Pancreas (tissue), 10 donors: ENCODE measurements around the gene FRMPD4. TPM values are rescaled to one million over a fixed set of nuclear protein-coding genes. Genes with fewer than 3 reads are reported as not detected.

Source experiments
- ATAC-seq, 4 donors: fragments of 200-7000 bp; cut with Tn5 transposase; one replicate each; pipeline versions ENCODE4 v1.8.0 to v1.9.1; 2020; ENCODE audit warnings: mild to moderate bottlenecking in 4 of 4, moderate library complexity in 4 of 4
- DNase-seq, 6 donors: peaks; one replicate each; pipeline ENCODE4 v3.0.0-alpha.2; 2020
- FAIRE-seq: peaks from 2 replicates; lab custom pipeline; 2012; peaks lifted over from hg19 to GRCh38; lab: Jason Lieb, UNC
- H3K27ac ChIP-seq, 4 donors: fragments of 200-600 bp; sonication (generic); 1 replicate in 3 of 4; 2 replicates in 1 of 4; pipeline versions ENCODE4 v1.5.0 to v1.8.0; 2020
- H3K27me3 ChIP-seq, 4 donors: fragments of 200-600 bp; one replicate each; pipeline ENCODE4 v1.8.0; 2021
- H3K36me3 ChIP-seq, 3 donors: fragments of 200-600 bp; sonication (generic) in 1 of 3; one replicate each; pipeline versions ENCODE4 v1.5.0 to v1.8.0; 2020 to 2021
- H3K4me1 ChIP-seq, 3 donors: fragments of 200-600 bp; one replicate each; pipeline ENCODE4 v1.8.0; 2021
- H3K4me3 ChIP-seq, 4 donors: fragments of 200-600 bp; sonication (generic) in 2 of 4; one replicate each; pipeline versions ENCODE4 v1.5.0 to v1.8.0; 2020 to 2021
- H3K9me3 ChIP-seq, 4 donors: fragments of 200-600 bp; one replicate each; pipeline ENCODE4 v1.8.0; 2021
- WGBS, 2 donors: extraction: QIAGEN DNeasy Blood & Tissue Kit; methylation state at CpG; one replicate each; pipeline ENCODE4 v1.1.7; 2013; 5-methylcytosine and 5-hydroxymethylcytosine counted together
- intact Hi-C, 3 donors: fragments of 100-400 bp; cut with DNase I; formaldehyde crosslinking; loops; one replicate each; pipeline versions ENCODE4 v1.11.1 to v1.14.2; 2022
- polyA plus RNA-seq, 2 donors: library from polyadenylated mRNA; stranded (reverse); fragments of 200-250 nt; gene quantifications; one replicate each; pipeline ENCODE4 v1.2.3, GENCODE V29; 2013
- total RNA-seq, 6 donors: library from RNA; stranded (reverse); fragmentation: NEBNext Ultra II Directional in 4 of 6; extraction: Animal tissue kit (Norgen Biotek cat#: 25700) in 4 of 6; gene quantifications; one replicate each; pipeline versions ENCODE4 v1.2.1 to v1.2.4, GENCODE V29; 2021 to 2023
- TF ChIP-seq, protein P1 (sequence below), 4 donors: fragments of 200-600 bp; sonication (generic) in 3 of 4; IDR thresholded peaks; one replicate each; pipeline versions ENCODE4 v1.5.0 to v1.8.0; 2021; ENCODE audit warnings: antibody characterized with exemption in 4 of 4
- donor health status: healthy with polysubstance abuse.
- donor health status: DM: no; HTN: no; CAD: no; lungs with moderate emphysema.
- donor health status: DM: no; HTN: no; CAD: no.
- donor health status: control.
- donor health status: control.
- donor health status: Bipolar disorder and iron deficiency.
- donor health status: DM: yes; HTN: yes; CAD: no.
- donor health status: DM: no; HTN: no; CAD: no.
- donor health status: DM: no; HTN: no; CAD: no.
- donor health status: DM: yes; HTN: yes; CAD: no.

The FRMPD4 gene
- total and polyA plus RNA-seq, 8 donors: 0.03 to 0.23 (median 0.06) TPM; not detected in 1

GRCh38 chrX:12471061-12471460 lies 332.8 kb downstream of the FRMPD4 start:
- Histone ChIP-seq H3K4me1 (no peaks in the 10 kb centered on the region), H3K9me3 (no peaks in the 10 kb centered on the region), H3K36me3 (no peaks in the 10 kb centered on the region), H3K4me3 (no peak overlapping the region), H3K27ac (no peak overlapping the region), H3K27me3 (peaks cover 0 to 8% (median 0%) of the 10 kb centered on the region in 4 donors)
- intact Hi-C loops: no loop called here
- ATAC-seq: no peak
- no peak for FAIRE-seq
- no peak for DNase-seq
- 23 to 27% methylated on average over 2 of the region's 2 CpGs for WGBS, 2 donors
- TF ChIP-seq, protein P1, sequence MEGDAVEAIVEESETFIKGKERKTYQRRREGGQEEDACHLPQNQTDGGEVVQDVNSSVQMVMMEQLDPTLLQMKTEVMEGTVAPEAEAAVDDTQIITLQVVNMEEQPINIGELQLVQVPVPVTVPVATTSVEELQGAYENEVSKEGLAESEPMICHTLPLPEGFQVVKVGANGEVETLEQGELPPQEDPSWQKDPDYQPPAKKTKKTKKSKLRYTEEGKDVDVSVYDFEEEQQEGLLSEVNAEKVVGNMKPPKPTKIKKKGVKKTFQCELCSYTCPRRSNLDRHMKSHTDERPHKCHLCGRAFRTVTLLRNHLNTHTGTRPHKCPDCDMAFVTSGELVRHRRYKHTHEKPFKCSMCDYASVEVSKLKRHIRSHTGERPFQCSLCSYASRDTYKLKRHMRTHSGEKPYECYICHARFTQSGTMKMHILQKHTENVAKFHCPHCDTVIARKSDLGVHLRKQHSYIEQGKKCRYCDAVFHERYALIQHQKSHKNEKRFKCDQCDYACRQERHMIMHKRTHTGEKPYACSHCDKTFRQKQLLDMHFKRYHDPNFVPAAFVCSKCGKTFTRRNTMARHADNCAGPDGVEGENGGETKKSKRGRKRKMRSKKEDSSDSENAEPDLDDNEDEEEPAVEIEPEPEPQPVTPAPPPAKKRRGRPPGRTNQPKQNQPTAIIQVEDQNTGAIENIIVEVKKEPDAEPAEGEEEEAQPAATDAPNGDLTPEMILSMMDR (IDR thresholded peaks at IDR 0.05): no peak

- TF ChIP-seq, protein P1 (IDR thresholded peaks at IDR 0.05): no peak
- no peaks in the 10 kb centered on the region for H3K9me3 ChIP-seq
- H3K27ac ChIP-seq: no peak overlapping the region
- ATAC-seq (no peak), DNase-seq (no peak), FAIRE-seq (no peak)
- H3K4me1 ChIP-seq: no peaks in the 10 kb centered on the region
- WGBS, 2 donors: 80 to 82% methylated on average over 3 of the region's 3 CpGs
- intact Hi-C loops: no loop called here
- no peak overlapping the region for H3K4me3 ChIP-seq
- H3K36me3 ChIP-seq: no peaks in the 10 kb centered on the region
- H3K27me3 ChIP-seq: no peaks in the 10 kb centered on the region
These were observed 342.7 kb downstream of the FRMPD4 start for GRCh38 chrX:12480956-12481355.

DNA sequence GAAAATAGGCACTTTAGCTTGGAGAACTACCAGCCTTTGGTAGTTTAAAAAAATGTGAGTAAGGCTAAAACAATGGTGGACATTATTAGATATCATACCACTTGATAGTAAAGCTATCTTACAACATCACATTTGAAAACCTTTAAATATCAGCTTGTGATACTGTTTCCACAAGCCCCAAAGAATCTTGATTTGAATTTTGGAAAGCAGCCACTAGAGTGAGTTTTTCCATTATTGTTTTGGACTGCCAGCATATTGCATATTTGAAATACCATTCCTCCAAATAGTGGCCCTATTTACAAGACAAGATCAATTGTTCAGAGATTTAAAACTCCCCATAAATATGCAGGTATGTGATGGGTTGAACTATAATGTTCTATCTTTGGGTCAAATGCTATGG lies 349.9 kb downstream of the FRMPD4 start:
- ATAC-seq: no peak

GRCh38 chrX:12488771-12489170 lies 350.5 kb downstream of the FRMPD4 start:
- no peak for ATAC-seq
- TF ChIP-seq, protein P1 (IDR thresholded peaks at IDR 0.05): no peak
- Histone ChIP-seq H3K36me3 (no peaks in the 10 kb centered on the region), H3K4me3 (no peak overlapping the region), H3K9me3 (no peaks in the 10 kb centered on the region), H3K27me3 (no peaks in the 10 kb centered on the region), H3K27ac (no peak overlapping the region), H3K4me1 (no peaks in the 10 kb centered on the region)
- intact Hi-C loops: no loop called here
- no peak for DNase-seq
- 22 to 46% methylated on average over 2 of the region's 2 CpGs for WGBS, 2 donors
- no peak for FAIRE-seq

More for the DNA sequence above, 349.9 kb downstream of the FRMPD4 start:
- intact Hi-C loops: no loop called here
- no peaks in the 10 kb centered on the region for H3K27me3 ChIP-seq
- TF ChIP-seq, protein P1 (IDR thresholded peaks at IDR 0.05): no peak
- FAIRE-seq (peak; percentile 53), DNase-seq (no peak)
- no peak overlapping the region for H3K27ac ChIP-seq
- H3K36me3 ChIP-seq: no peaks in the 10 kb centered on the region
- no peaks in the 10 kb centered on the region for H3K9me3 ChIP-seq
- no peak overlapping the region for H3K4me3 ChIP-seq
- H3K4me1 ChIP-seq: no peaks in the 10 kb centered on the region

- WGBS, 2 donors: 67 to 68% methylated on average over 3 of the region's 3 CpGs
- Histone ChIP-seq H3K27ac (no peak overlapping the region), H3K4me3 (no peak overlapping the region), H3K36me3 (no peaks in the 10 kb centered on the region), H3K27me3 (no peaks in the 10 kb centered on the region), H3K9me3 (no peaks in the 10 kb centered on the region), H3K4me1 (no peaks in the 10 kb centered on the region)
- TF ChIP-seq, protein P1 (IDR thresholded peaks at IDR 0.05): no peak
- no peak for ATAC-seq
- FAIRE-seq: peak; percentile 84
- intact Hi-C loops: no loop called here
- no peak for DNase-seq
These were observed 351.1 kb downstream of the FRMPD4 start for GRCh38 chrX:12489341-12489740.
